Right lung (tissue), 5 donors: ENCODE data around the gene CCDC187. TPM values are rescaled to one million over a fixed set of nuclear protein-coding genes. Genes with fewer than 3 reads are reported as not detected.

Experiments
- DNase-seq, 2 donors: peaks; one replicate each; pipeline ENCODE4 v3.0.0-alpha.2; 2013
- polyA plus RNA-seq, 5 donors: library from polyadenylated mRNA; unstranded; fragments of 120-200 nt; gene quantifications; one replicate each; pipeline versions ENCODE4 v1.2.1 to v1.2.3, GENCODE V29; 2013; ENCODE audit warnings: inconsistent platforms in 1 of 5, low replicate concordance in 1 of 5; ENCODE audit not compliant: insufficient read length in 5 of 5, insufficient read depth in 1 of 5

The CCDC187 gene
- polyA plus RNA-seq, 5 donors, result 0.65 to 2.9 (median 1.8) TPM

GRCh38 chr9:136206602-136207275 lies 97.2 kb downstream of the CCDC187 start:
- DNase-seq, result no peak

DNA sequence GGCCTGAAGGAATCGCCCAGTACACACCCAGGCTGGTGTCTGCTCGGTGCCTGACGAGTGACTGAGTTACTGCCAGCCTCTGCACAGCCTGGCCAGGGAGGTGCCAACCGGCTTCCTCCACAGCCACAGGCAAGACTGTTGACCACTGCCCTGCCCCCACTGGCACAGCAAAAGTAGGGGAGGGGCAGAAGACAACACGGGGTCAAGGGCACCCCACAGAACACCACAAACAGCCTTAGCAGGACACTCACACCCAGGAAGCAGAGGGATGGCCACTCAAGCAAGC lies 98.2 kb downstream of the CCDC187 start:
- DNase-seq, result no peak

GRCh38 chr9:136204838-136205706 lies 98.8 kb downstream of the CCDC187 start, which contains the start of gene LHX3:
LHX3 (minus strand) TSS chr9:136205128; CDS start chr9:136205012, 116 bp downstream.
- peak; percentile 8 to 32 for DNase-seq

DNA sequence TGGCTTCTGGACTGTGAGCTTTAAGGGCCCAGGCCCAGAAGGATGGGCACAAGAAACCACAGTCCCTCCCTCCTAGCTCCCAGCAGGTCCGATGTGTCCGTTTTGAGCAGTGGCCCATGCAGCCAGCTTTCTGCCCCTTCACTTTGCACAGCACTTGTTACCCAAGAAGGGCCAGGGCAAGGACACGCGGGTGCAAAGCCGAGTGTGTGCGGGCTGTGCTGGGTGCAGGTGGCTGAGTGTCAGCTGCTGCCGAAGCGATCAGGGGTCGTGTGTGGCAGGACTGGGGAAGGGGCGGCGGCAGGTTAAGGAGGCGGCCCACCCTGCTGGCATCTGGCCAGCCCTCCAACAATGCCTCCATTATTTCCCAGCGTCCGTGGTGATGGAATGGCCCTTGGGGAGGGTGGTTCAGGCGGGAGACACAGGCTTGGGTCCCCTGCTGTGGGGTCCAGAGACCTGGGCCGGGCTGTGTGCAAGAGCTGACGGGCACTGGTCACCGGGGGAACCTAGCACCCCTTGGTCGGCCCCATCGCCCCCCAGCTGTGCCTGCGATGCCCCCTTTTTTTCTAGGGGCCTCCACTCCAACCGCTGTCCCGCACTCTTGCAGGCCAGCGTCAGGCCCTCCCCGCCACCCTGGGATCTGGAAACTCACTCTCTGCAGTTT lies 99.6 kb downstream of the CCDC187 start:
- no peak for DNase-seq

DNA sequence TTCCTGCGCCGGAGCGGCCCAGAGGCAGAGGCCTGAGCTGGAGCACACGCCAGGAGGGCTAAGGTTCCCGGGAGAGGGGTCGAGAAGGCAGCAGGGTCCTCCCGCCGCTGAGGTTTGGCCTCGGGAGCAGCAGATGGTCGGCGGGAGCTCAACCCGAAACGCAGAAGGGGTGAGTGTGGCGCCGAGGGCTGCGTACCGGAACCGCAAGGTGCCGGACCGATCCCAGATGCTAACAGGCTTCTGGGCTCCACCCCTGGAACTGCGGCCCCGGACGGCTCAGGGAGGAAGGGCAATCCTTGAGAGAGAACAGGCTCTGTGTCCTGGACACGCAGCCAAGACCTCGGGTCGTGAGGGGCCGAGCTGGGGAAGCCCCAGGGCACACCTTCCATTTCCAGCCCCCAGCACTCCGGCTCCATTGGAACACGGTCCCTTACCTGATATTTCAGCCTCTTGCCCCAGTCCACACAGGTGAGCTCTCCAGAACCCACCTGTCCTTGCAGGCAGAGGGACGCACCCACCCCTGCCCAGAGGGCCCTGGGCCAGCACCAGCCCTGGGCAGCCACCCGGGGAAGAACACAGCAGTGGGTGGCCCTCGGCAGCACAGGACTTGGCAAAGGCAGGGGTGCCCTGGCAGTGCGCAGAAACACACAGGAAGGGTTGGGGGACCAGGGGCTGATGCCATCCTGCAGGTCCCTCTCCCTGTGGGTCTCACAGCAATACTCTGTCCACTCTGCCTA lies 100.3 kb downstream of the CCDC187 start:
- no peak for DNase-seq

DNA sequence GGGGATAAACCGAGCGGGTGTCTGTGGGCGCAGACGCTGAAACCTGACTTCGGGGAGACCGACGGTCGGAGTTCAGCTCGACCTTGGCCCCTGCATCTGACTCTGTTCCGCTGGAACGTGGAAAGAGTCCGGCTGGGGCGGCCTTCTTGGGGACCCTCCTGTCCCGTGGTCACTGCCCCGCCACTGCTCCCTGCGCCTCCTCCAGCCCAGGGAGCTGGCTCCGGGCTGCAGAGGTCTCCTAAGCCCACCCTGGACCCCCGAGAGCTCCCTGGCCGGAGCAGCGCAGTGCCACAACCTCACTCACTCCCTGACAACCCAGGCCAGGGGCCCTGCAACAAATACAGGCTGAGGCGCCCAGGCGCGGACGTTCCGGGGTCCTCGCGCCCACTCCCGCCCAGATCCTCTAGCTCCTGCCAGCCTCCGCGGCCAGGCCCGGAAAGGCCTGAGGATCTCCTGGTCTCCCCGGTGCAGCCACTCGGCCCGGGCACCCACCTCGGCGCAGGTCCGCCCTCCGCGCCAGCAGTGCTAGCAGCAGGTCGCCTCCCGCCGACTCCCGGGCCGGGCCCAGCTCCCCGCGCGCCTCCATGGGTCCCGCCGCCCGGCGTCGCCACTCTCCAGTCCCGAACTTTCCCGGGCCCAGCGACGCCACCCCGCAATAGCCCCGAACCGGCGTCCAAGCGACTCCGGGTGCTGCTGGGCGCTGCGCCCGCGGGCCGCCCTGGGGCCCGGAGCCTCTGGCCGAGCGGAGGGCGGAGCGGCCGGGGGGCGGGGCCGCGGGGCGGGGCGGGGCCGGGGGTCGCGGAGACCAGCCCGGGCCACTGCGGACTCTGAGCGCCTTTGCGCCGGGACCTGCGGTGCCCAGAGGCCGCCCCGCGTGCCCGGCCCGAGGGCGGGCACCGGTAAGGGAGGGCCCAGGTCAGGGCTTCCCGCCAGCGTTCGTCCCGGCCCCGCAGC lies 101.2 kb downstream of the CCDC187 start:
- DNase-seq, result no peak

DNA sequence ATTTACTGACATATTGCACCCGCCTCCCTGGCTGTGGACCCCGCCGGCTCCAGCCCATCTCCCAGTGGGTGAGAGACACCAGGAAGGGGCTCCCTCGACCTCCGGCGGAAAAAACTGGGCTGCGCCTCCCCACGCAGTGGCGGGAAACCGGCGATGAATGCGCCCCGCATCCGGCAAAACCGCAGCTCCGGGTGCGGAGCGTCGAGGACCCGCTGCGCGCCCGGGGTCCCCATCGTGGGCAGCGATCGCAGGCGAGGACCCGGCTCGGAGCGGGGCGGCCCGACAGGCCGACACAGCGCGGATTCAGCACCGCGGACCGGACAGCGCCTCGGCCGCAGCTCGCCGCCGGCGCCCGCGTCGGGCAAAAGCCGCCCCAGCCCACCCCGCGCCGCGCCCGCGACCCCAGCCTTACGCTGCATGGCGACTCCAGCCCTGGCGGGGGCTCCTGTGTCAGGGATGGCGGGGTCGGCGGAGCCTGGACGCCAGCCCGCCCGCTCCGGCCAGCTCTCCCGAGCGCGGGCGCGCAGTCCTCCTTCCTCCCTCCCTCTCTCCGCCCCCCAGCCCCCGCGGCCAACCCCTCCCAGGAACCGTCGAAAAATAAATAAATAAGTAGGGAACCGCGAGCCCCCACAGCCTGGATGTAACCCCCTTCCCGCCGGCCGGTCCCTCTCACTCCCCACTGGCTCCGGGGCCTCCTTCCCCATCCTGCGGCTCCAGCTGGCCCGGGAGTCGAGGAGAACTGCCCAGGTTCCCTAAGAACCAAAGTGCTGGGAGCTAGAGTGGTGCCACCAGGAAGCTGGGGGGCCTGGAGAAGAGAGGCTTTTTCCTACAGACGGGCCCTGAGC lies 102.1 kb downstream of the CCDC187 start:
- DNase-seq, result peak; percentile 23 to 26

- no peak for DNase-seq
These were observed 102.7 kb downstream of the CCDC187 start for GRCh38 chr9:136201174-136201573.

DNA sequence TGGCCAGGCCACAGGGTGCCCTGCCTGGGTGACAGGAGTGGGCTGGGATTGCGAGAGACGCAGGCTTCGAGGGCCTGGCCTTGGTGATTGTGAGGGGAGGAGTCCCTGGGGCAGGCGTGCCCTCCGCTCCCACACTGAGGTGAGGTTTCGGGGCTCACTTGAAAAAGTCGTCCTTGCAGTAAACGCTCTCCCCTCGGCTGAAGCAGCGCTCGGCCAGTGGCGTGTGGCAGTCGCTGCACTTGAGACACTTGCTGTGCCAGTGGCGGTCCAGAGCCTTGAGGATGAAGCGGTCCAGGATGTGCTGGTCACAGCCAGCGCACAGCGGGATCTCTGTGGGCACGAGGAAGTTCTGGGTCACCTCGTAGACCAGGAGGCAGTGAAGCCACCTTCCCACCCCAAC lies 103.5 kb downstream of the CCDC187 start:
- DNase-seq, result no peak

Other genes starting within 250 kb of the CCDC187 start
- gene NACC2, start 208.8 kb downstream of the CCDC187 start, polyA plus RNA-seq, result 1 to 10 TPM; 3.0 to 6.9 (median 5.0) TPM
- 10 to 100 TPM; 10.2 to 21.0 (median 12.6) TPM for gene TMEM250, start 185.2 kb downstream of the CCDC187 start, polyA plus RNA-seq
- not detected for gene LHX3, start 99.0 kb downstream of the CCDC187 start, polyA plus RNA-seq
- gene QSOX2, start 58.3 kb downstream of the CCDC187 start, polyA plus RNA-seq, result 10 to 100 TPM in 4 of 5 donors, 1 to 10 TPM in 1; 9.1 to 12.5 (median 11.9) TPM
- gene GPSM1, start 23.4 kb upstream of the CCDC187 start, polyA plus RNA-seq, result 10 to 100 TPM; 35.9 to 84.2 (median 56.6) TPM
- gene DNLZ, start 59.6 kb upstream of the CCDC187 start, polyA plus RNA-seq, result 10 to 100 TPM in 1 of 5 donors, 1 to 10 TPM in 4; 3.6 to 13.8 (median 5.8) TPM
- gene CARD9, start 69.6 kb upstream of the CCDC187 start, polyA plus RNA-seq, result 1 to 10 TPM in 3 of 5 donors, under 1 TPM in 2; 0.69 to 1.7 (median 1.0) TPM
- gene SNAPC4, start 96.1 kb upstream of the CCDC187 start, polyA plus RNA-seq, result 10 to 100 TPM in 3 of 5 donors, 1 to 10 TPM in 2; 9.7 to 12.9 (median 11.6) TPM
- gene ENTR1, start 106.5 kb upstream of the CCDC187 start, polyA plus RNA-seq, result 10 to 100 TPM; 46.6 to 60.8 (median 52.5) TPM
- gene PMPCA, start 106.6 kb upstream of the CCDC187 start, polyA plus RNA-seq, result 10 to 100 TPM; 42.6 to 55.4 (median 50.2) TPM
- 10 to 100 TPM in 4 of 5 donors, 1 to 10 TPM in 1; 9.5 to 19.7 (median 14.6) TPM for gene INPP5E, start 135.8 kb upstream of the CCDC187 start, polyA plus RNA-seq
- 10 to 100 TPM; 42.9 to 65.9 (median 52.9) TPM for gene SEC16A, start 178.9 kb upstream of the CCDC187 start, polyA plus RNA-seq
- gene NOTCH1, start 242.0 kb upstream of the CCDC187 start, polyA plus RNA-seq, result 10 to 100 TPM; 15.9 to 37.5 (median 27.1) TPM